Measurements from ENCODE around the gene EFCAB12. TPM values are rescaled to one million over a fixed set of nuclear protein-coding genes. Genes with fewer than 3 reads are reported as not detected.

Gene EFCAB12
- under 1 TPM; 0.67 to 0.71 TPM for total RNA-seq

DNA sequence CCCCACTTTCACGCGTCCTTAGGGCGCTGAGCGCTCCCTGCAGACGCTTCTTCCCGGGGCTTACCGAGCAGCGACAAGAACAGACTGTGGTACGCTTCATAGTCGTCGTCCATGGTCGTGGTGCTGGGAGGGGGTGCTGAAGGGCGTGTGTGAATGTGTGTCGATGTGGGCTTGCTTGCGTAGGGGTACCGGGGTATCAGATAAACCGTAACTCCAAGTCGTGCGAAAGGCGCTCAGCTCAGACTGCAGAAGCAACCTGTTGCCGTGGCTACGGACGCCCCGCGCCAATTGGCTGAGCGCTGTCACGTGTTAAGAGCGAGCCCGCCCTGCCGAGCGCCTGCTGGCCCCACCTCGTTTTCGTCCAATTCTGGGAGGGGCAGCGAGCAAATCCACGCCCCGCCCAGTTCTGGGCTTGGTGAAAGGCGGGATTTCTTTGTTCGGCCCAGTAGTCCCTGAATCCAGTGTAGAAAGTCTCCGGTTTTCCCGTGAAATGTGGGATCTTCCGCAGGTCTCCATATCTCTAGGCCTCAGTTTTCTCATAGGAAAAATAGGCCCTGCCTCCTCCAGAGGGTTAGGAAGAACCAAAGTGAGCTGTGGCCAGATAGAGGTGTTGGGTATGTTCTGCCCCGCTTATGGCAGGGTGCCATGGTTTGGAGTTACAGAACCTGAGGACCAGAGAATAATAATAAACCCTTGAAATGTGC lies at the start of gene EFCAB12:
Gene EFCAB12 (minus strand): TSS at position 261 of the 704 bp plus-strand sequence. CDS start 148 bp downstream, at position 113.
- ChIA-PET POLR2A (interaction anchor here (0.6 to 1.6 kb wide), 2 partner anchors 12 to 31 kb away, joined by 3 to 5 read pairs; partner anchors contain the start of genes IFT122 and MBD4), CTCF (no interaction called here)

DNA sequence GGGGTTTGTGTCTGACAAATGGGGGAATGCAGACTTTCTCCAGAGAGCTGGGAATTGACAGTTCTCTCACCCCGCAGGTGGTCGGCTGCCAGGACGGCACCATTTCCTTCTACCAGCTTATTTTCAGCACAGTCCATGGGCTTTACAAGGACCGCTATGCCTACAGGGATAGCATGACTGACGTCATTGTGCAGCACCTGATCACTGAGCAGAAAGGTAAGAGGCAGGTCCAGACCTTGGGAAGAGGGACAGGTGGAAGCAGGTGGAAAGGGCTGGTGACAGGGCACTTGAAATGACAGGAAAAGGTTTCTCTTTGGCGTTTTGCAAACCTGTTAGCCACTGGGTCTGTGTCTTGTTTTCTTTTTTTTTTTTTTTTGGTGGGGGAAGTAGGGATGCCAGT lies 48.1 kb upstream of the EFCAB12 start:
- POLR2A ChIA-PET, result no interaction called here

DNA sequence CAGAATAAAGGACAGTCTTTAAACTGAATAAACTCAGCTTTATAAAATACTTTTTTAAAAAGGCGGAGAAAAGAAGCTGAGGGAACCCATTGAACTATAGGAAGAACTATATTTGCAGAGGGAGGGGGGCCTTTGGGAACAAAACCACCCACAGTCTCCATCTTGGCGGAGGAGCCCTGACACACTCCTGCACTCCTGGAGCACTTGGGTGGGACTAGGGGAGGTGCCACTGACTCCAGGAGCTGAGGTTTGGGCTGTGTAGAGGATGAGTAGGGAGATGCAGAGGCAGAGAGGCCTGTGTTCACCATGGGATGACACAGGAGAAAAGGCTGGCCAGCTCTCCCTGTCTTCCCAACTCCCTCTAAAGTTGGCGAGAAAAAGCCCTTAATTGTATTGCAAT lies 47.4 kb upstream of the EFCAB12 start:
- CTCF ChIA-PET, result no interaction called here
- POLR2A ChIA-PET, result no interaction called here

More for the DNA sequence above, 48.1 kb upstream of the EFCAB12 start:
- CTCF ChIA-PET, result no interaction called here

DNA sequence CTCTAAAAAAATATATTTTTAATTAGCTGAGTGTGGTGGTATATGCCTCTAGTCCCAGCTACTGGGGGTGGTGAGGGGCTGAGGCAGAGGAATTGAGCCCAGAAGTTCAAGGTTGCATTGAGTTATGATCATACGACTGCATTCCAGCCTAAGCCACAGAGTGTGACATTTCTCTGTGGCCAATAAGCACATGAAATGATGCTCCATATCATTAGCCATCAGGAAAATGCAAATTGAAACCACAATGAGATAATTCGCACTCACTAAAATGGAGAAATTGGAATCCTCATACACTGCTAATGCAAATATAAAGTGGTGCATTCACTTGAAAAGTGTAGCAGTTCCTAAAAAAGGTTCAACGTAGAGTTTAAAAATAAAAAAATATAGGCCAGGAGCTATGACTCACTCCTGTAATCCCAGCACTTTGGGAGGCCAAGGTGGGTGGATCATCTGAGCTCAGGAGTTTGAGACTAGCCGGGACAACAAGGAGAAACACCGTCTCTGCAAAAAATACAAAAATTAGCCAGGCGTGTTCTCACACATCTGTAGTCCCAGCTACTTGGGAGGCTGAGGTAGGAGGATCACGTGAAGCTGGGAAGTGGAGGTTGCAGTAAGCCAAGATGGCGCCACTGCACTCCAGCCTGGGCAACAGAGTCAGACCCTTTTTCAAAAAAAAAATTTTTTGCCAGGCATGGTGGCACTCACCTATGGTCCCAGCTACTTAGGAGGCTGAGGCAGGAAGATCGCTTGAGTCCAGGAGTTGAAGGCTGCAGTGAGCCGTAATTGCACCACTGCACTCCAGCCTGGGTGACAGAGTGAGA lies 46.8 kb upstream of the EFCAB12 start:
- POLR2A ChIA-PET, result no interaction called here
- CTCF ChIA-PET, result no interaction called here

DNA sequence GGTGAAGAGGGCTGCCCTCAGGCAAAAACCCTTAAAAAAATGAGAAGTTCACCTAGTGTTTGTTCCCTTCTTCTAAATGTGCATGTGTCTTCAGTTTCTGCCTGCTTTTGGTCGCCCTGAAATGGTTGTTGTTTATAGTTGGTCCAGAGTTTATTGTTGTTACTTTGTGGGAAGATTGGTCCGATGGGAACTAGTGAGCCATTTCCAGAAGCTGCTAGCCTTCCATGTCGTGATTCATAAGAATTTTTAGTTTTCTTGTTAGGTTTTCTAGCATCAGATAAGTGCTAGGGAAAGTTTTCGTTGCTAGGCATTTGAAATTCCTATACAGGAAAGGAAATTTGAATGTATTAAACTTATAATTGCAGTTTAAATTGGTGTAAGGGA lies 45.3 kb upstream of the EFCAB12 start:
- ChIA-PET POLR2A (no interaction called here), CTCF (no interaction called here)

DNA sequence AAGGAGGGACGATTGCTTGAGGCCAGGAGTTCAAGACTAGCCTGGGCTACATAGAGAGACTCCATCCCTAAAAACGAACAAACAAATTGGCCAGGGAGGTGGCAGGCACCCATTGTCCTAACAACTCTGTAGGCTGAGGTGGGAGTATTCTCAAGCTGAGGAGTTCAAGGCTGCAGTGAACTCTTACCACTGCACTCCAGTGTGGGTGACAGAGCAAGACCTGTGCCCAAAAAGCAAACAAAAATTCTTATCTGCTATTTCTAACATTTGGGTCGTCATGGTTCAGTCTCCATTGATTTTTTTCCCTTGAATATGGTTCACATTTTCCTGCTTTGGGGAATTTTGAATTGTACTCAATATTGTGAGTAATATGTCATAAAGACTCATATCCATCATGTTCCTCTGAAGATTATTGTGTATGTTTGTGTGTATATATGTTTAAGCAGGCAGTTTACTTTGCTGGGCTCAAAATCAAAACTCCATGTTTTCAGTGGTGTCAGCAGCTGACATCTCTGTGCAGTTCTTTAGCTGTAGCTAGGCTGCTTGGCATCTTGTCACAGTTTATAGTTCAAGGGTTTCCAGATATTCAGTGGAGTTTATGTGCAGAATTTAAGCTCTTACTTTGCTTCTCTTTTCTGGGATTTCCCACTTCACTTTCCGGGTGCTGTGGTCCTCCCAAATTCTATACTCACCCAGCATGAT lies 44.8 kb upstream of the EFCAB12 start:
- ChIA-PET POLR2A (no interaction called here), CTCF (no interaction called here)

DNA sequence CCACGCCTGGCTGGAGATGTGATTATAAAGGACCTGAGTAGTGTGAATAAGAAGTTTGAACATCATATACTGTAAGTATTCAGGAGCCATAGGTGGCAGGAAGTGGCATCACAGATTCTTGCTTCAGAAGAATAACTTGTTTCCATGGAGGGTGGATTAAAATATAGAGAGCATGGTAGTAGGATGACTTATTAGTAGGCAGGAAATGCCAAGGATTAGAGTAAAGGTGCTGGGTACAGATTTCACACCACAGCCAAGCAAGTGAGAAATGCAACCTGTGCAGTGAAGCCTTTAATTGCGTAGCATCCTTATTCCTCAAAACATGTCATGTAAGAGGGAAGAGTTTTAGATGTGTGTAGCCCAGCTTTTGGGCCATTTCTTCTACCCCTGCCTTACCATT lies 42.4 kb upstream of the EFCAB12 start:
- POLR2A ChIA-PET, result no interaction called here
- CTCF ChIA-PET, result no interaction called here

DNA sequence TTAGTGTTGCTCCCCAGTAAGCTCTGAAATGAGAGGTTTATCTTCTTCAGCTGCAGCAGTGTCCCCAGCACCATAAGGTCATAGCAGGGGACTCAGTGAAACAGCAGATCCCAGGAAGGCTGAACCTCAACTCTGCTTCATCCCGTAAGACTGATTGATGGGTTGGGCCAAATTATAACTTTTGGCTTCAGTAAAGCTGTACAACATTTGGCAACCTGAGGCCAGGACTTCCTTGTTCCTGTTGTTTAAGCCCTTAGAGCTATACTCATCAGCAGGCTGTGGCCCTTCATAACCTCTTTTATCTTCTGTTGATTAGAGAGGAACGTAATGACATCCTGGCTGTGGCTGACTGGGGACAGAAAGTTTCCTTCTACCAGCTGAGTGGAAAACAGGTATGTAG lies 40.6 kb upstream of the EFCAB12 start:
- POLR2A ChIA-PET, result no interaction called here
- CTCF ChIA-PET, result no interaction called here

DNA sequence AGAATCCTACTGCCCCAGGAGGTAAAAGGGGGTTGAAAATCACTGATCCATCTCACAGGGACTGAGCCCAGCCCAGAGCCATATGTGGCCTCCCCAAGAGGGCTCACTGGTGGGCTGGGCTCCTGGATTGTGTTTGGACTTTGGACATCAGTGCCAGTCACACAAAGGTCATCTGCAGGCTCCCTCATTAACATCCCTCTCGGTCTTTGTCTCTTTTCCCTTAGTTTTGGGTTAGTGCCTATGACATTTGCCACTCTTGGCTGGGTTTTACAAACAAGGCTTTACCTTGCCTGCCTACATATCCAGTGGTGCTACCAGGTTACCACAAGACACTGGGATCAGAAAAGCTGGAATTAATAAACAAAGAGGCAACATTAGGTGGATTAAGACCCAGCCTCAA lies 39.5 kb upstream of the EFCAB12 start:
- CTCF ChIA-PET, result no interaction called here

DNA sequence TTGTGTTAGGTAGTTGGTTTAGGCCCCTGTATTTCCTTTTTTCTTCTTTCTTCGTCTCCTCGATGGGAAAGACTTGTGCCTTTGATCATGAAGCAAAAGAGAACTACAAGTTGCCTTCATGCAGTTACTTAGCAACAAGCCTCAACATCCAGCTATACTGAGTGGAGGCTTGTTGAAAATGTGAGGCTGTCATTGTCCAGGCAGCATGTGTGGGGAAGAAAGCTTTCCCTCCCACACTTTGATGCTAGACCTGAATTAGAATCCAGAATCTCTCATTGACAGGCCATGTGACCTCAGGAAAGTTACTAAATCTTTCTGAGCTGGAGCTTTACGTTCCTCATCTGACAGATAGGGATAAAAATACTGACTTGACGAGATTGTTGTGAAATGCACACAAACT lies 35.3 kb upstream of the EFCAB12 start:
- ChIA-PET CTCF (no interaction called here), POLR2A (no interaction called here)

More for the DNA sequence above, 39.5 kb upstream of the EFCAB12 start:
- POLR2A ChIA-PET, result no interaction called here

DNA sequence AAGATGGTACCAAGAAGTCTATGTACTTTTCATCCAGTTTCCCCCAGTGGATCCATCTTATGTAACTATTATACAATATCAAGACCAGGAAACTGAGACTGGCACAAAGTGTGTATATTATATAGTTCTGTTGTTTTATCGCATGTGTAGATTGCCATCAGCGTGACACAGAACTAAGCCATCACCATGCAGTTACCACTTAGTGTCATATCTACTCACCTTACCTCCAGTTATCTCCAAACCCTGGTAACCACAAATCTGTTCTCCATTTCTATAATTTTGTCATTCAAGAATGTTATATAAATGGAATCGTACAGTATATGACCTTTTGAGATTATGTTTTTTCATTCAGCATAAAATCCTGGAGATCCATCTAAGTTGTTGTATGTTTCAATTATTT lies 34.7 kb upstream of the EFCAB12 start:
- ChIA-PET POLR2A (no interaction called here), CTCF (no interaction called here)

DNA sequence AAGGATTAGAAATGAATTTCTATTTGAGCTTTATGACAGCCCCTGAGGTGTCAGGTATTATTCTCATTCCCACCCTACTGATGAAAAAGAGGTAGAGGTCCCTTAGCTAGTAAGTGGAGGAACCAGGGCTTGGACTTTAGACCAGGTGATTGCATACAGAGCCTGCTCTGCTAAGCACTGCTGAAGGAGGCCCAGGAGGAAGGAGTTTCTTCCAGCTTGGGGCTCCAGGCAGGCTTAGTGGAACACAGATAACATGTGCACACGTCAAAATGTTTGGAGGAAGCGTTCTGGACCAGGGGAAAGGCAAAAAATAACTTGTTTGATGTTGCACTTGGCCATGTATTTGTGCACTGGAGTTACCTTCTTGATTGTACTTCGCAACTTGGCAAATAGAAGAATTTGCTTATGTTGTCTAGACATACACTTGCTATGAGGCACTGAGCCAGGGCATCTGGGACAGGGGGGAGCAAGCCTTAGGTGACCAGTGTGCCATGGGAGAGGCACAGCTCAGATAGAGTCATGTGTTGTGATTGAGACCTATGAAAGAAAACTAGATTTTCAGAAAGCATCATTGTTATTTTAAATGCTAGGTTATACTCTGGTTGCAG lies 34.0 kb upstream of the EFCAB12 start:
- ChIA-PET CTCF (interaction anchor here (0.6 kb wide), 1 partner anchor 363 kb away, joined by 3 read pairs; no protein-coding TSS in a partner anchor), POLR2A (no interaction called here)

DNA sequence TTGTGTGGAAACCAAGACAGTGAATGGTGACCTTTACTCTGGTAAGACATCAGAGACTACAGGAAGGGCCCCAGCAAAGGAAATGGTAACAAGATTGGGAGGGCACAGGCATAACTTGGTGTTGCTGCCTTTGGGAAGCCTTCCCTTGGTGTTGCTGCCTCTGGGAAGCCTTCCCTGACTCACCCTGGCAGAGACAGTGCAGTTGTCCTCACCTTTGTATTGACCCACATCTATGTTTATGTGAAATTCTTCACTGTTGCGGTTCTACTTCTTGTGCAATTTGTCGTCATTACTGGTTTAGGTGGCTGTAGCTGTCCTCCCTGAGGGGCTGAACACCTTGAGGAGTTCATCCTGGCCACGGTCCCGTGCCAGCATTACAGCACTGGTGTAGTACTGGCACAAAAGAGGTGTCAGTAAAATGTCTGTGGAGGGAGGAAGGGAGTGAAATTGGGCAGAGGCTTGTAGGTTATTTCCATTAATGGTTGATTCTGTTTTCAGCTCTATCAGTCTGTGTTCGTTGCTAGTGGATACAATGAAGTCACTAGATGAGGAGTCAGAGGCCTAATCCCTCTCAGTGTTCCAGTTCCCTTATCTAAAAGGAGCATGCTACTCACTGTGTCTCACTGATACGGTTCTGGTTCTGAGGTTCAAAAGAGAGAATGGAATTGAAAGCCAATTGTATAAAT lies 33.2 kb upstream of the EFCAB12 start:
- POLR2A ChIA-PET, result no interaction called here
- CTCF ChIA-PET, result no interaction called here

DNA sequence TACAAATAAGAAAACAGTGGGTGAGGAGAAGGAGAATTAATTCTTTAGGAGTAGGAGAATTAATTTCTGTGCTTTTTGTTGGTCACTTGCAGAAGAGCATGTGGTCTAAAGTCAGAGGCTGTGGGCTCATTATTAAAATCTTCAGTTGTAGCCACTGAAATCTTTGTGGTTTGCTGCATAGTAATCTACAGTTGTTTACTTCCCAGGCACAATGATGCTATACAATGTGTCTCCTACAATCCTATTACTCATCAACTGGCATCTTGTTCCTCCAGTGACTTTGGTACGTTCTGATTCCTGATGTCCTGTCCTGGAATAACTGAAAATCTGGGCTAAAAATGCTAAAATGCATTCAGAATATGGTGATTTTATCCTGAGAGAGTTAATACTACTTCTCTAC lies 32.6 kb upstream of the EFCAB12 start:
- CTCF ChIA-PET, result no interaction called here
- POLR2A ChIA-PET, result no interaction called here

DNA sequence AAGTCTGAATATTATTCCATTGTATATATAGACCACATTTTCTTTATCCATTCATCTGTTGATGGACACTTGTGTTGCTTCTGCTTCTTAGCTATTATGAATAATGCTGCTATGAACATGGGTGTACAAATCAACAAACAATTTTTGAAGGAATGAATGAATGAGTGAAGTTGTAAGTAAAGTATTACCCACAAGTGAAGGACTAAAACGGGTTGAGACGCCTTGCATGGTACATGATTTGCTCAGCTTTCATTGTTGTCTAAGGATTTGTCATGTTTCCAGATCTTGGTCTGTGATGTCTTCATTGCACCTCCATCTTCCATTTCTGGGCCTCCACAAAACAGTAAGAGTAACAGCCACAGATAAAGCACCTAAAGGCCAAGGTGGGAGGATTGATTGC lies 32.1 kb upstream of the EFCAB12 start:
- POLR2A ChIA-PET, result no interaction called here

DNA sequence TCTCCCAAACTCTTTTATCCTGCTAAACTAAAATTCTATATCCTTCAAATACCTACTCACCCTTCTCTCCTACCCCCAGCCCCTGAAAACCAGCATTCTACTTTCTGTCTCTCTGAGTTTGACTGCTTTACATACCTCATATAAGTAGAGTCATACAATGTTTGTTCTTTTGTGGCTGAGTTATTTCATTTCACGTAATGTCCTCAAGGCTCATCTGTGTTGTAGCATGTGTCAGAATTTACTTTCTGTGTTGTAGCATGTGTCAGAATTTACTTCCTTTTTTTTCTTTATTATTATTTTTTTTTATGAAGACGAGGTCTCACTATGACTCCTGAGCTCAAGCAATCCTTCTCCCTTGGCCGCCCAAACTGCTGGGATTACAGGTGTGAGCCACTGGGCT lies 31.7 kb upstream of the EFCAB12 start:
- ChIA-PET POLR2A (no interaction called here), CTCF (no interaction called here)

More for the DNA sequence above, 32.1 kb upstream of the EFCAB12 start:
- CTCF ChIA-PET, result no interaction called here

DNA sequence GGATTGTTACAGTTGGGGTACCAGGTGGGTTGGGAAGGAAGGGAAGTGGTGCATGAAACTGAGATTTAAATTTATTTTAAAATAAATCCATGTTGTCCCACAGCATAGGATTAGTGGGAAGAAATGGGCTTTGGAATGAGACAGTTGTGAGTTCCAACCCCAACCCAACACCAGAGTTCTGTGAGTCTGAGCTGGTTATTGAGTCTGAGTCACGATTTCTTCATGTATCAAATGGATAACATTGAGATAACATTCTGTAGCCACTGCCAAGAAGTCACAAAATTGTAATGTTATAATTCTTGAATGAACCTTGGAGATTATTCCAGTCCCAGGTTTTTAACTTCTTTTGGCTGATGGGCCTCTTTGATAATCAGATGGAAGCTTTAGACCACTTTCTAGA lies 25.3 kb upstream of the EFCAB12 start:
- POLR2A ChIA-PET, result no interaction called here

DNA sequence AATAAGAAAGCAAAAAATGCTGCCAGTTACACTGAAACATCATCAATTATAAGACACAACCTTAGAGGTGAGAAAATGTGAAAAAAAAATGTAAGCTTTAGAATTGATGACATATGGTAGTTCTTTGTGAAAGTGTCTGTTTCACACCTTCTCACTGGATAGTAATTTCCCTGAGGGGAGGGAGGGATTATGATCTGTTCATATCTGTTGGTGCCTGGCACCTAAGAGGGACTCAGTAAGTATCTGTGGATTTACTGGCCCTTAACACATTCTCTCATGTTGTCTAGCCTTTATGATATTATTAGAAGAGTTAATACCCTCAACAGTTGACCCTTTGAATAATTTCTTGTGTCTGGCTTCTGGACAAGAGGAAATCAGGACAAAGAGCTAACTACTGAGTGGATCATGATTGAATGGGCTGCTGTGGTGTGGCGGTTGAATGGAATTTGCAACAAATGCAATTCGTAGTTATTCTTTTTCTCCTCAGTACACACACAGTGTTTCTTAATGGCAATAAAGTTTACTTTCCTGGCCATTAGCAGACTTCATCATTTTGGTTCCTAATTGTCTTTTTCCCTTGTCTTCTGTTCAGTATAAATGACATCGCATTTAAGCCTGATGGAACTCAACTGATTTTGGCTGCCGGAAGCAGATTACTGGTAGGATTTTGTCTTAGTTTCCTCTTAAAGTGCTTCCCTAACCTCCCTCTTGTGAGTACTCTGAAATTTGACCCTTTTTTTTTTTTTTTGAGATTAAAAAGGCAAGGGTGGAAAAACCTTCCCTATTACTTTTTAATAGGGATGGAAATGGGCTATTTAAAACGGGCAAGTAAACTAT lies 21.1 kb upstream of the EFCAB12 start:
- ChIA-PET CTCF (no interaction called here), POLR2A (no interaction called here)

More for the DNA sequence above, 25.3 kb upstream of the EFCAB12 start:
- CTCF ChIA-PET, result interaction anchor here (0.6 to 0.7 kb wide), 2 partner anchors 284 to 485 kb away, joined by 3 read pairs; no protein-coding TSS in a partner anchor

Data from activated CD8-positive, alpha-beta memory T cell treated with anti-CD3 and anti-CD28 coated beads for 36 hours (primary cell).